ENCODE results near the gene PIGB.

- TF ChIP-seq TAF1 (IDR thresholded peaks at IDR 0.05; ENCODE audit: borderline replicate concordance, low read depth, low read length): no peak
- TF ChIP-seq POLR2AphosphoS5 (IDR thresholded peaks at IDR 0.05; ENCODE audit: low read depth, low read length): no peak
Observed at GRCh38 chr15:55387027-55387426, 68.0 kb downstream of the PIGB start.

All from GM12892 (cell line).